Gastroesophageal sphincter (tissue), 3 donors: ENCODE measurements around the gene BEST4.

Experiments
- EP300 ChIP-seq: sonication (generic); formaldehyde crosslinking; IDR thresholded peaks from one replicate; pipeline ENCODE4 v1.6.1; 2017; ENCODE audit warnings: antibody characterized with exemption, mild to moderate bottlenecking
- POLR2A ChIP-seq, 2 donors: fragments of 450-650 bp; IDR thresholded peaks; one replicate each; pipeline ENCODE4 v1.6.1; 2017; ENCODE audit warnings: antibody characterized with exemption in 2 of 2, mild to moderate bottlenecking in 2 of 2, moderate library complexity in 1 of 2
- POLR2AphosphoS5 ChIP-seq: sonication (generic); formaldehyde crosslinking; IDR thresholded peaks from one replicate; pipeline ENCODE4 v1.6.1; 2017; ENCODE audit warnings: antibody characterized with exemption
- TF ChIP-seq, protein P1 (sequence below), 4 experiments: fragments of 200-600 bp in 2 of 4; fragments of 450-650 bp in 2 of 4; sonication (generic) in 1 of 4; IDR thresholded peaks; one replicate each; pipeline ENCODE4 v1.5.1; 2017 to 2019; ENCODE audit warnings: antibody characterized with exemption in 4 of 4, mild to moderate bottlenecking in 2 of 4, moderate library complexity in 2 of 4

DNA sequence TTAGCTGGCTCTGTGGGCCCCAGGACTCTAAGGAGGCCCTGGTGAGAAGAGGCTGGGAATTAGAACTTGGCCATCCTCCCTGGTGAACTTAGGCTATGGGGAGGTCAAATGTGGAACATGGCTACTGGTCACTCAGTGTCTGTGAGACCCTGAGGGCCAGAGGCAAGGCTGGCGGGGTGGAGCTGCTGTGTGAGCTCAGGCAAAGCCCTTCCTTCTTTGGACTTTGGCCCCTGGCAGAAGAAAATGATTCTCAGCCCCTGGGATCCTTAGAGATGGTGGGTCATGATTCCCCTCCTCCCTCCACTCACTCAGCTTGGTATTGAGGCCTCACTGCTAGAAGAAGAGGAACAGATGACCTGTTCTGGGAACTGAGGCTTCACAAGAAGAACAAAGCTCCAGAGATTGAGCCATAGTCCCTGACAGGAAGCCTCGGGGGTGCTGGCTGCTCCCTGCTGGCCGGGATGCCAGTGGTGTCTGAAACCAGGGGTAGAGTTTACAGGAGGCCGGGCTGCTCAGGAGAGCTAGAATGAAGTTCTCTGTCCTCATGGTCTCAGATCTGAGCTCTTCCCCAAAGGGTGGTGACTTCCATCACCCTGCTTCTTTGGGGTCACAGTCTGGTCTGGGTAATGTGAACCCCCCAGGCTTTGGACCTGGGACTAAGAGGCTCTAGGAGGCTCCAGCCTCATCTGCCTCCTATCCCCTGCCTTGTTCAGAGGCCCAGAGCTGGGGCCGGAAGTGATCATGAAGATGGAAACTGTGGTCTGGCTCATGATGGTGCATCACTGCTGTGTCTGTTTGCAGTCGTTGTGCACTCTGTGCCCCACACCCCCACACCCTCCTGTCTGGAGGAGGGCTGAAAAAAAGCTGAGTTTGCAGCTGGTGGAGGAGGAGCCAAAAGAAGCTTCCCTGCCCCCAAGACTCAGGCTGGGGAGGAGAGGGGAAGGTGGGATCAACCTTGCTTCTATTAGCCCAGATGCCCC is 21.3 kb upstream of the BEST4 start:
- TF ChIP-seq, protein P1, sequence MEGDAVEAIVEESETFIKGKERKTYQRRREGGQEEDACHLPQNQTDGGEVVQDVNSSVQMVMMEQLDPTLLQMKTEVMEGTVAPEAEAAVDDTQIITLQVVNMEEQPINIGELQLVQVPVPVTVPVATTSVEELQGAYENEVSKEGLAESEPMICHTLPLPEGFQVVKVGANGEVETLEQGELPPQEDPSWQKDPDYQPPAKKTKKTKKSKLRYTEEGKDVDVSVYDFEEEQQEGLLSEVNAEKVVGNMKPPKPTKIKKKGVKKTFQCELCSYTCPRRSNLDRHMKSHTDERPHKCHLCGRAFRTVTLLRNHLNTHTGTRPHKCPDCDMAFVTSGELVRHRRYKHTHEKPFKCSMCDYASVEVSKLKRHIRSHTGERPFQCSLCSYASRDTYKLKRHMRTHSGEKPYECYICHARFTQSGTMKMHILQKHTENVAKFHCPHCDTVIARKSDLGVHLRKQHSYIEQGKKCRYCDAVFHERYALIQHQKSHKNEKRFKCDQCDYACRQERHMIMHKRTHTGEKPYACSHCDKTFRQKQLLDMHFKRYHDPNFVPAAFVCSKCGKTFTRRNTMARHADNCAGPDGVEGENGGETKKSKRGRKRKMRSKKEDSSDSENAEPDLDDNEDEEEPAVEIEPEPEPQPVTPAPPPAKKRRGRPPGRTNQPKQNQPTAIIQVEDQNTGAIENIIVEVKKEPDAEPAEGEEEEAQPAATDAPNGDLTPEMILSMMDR (IDR thresholded peaks at IDR 0.05) = peak in 1 of 4 experiments; percentile 14
- no peak for TF ChIP-seq POLR2A (IDR thresholded peaks at IDR 0.05)
- peak; percentile 44 for TF ChIP-seq POLR2AphosphoS5
- no peak for TF ChIP-seq EP300
